EH (cell line): ENCODE measurements around the gene TUBA3D.
"Not testable (repeated sequence)": the region's sequence is repeated elsewhere in the genome, so short reads cannot be mapped to it uniquely, and the experiment has no call there.

Source experiments
- DNase-seq: peaks from one replicate; pipeline ENCODE4 v3.0.0-alpha.2; 2015; ENCODE audit warnings: low read depth

TUBA3D gene

GRCh38 chr2:131483981-131484820, 8.3 kb downstream of the TUBA3D start:
- DNase-seq, result not testable (repeated sequence)

DNA sequence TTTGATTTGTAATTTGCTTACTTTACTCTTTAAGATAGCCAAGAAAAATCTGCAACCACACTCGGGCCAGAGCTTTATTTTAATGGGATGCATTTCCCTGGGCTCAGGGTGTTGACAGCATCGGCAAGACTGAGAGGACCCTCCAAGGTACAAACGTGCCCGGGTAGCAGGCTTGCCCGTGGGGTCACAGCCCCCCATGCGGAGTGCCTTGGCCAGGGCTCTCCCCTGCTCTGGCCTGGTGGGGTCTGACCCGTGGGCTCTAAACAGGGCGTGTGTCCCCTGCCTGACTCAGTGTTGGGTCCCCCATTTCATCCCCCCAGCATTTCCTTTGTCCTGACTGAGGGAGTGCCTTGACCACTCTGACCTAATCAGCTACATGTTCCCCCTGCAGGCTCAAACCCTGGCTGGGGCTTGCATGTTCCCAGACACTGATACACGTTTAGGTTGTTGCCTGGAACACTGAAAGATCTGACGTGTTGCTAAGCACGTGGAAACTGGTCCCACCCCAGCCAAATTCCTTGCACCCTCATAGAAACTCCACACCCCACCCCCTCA, 9.1 kb downstream of the TUBA3D start:
- not testable (repeated sequence) for DNase-seq

DNA sequence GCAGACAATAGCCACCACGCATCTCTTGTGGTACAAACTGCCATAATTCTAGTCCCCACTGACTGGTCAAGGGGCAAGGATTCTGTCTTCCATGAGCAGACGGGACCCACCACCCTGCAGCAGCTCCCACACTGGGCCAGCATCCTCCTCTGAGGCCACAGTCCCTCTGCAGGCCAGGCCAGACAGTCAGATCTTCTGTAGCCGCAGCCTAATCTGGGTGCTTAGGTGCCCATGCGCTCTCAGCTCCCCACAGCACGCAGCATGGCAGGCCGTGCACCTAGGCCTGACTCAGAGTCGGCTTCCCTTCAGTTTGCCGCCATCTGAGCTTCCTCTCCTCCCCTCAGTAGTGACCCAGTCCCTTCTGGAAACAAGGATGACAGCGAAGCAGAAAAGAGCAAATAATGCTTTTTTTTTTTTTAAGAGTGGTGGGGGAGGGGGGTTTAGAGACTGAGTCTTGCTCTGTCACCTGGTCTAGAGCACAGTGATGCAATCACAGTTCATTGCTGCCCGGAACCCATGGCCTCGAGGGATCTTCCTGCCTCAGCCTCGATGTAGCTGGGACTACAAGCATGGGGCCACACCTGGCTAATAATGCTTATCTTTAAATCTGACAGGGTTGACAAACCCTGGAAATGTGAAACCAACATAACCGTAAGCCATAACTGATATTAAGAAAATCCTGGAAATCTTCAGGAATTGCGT, 10.4 kb downstream of the TUBA3D start:
- not testable (repeated sequence) for DNase-seq

DNA sequence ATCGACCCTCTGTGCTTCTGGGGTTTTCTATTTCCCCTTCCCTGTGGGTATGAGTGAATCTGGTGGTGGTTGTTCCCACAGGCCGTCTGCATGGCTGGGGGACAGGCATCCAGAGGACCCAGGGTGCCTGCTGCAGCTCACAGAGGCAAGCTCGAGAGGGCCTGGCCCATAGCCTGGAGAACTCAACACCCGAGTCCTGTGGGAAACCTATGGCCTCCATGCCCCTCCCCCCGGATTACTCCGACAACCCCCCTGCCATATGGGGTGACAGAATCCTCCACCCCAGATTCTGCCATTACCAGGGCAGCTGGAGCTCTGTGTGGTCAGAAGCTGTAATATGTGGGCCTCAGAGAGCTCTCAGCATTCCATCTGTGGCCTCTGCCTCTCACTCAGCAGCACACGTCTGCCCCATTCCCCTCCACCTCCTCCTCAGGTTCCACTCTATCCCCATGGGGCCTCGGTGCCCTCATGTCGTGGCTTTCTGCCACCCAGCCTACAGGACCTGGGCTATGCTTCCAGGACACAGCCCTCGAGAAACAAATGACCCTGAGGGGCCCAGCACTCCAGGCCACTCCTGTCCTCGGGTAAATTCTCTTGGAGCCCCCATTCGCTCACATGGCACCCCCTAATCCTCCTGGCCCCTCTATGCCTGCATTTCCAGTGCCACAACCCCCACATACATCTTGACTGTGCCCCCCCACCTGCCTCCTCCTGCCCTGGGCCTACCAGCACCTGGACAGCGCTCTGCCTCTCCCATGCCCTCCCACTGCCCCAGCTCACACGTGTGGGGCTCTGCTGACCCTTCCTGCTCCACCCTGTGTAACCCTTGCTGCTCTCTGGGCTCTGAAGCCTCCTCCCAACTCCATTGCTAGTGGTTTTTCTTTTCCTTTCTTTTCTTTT, 12.6 kb downstream of the TUBA3D start:
- DNase-seq, result no peak

DNA sequence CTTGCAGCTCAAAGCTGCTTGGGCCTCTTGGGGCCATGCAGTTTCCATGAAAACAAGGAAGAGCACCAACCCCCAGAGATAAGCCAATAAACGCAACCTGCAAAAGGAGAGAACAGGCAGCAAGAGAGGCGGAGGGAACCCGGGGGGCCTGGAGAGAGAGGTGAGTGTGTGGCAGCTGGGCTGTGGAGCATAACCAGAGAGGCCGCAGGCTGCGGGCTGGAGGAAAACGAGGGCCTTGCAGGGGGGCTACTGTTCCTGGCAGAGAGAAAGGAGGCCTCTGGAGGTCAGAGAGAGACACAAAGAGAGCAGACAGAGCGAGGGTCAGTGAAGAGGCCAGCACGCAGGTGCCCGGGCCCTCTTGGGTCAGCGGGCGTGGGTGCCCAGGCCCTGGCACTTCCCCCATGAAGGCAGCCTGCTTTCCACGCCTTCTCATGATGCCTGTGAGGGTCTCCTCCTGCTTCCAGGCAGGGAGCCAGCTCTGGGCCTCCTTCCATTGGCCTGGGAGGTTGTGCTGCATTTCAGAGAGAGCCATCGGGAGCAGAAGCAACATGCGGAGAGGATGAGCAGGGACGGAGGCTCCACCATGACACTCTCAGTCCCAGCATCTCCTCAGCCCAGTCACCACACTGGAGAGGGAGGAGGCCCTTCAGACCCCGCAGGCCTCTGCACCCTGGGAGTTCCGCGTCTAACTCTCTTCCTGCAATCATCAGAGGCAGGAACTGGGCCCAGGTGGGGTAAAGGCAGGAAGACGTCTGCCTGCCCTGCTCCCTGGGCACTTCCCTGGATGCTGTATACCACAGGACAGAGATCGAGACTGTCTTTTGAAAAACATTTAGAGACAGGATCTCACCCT, 14.9 kb downstream of the TUBA3D start:
- DNase-seq, result peak; percentile 23

GRCh38 chr2:131491469-131491836, 15.5 kb downstream of the TUBA3D start:
- DNase-seq, result peak; percentile 12

DNA sequence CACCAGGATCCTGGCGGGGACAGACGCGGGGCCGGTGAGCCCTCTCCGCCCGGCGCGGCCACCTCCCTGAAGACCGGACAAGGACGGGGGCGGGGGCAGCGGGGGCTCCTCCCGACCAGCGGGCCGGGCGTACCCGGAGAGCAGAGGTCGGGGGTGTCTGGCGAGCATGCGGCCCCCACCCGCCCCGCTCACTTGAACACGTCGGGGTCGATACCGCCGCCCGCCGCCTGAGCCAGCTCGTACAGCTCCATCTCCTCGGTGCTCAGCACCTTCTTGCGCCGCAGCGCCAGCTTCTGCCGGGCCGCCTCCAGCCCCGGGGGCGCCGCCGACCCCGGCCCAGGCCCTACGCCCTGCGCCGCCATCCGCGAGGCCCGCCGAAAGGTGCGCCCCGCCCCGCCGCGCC, 16.1 kb downstream of the TUBA3D start, which contains the start of gene MZT2A:
Gene MZT2A, minus strand, starts transcription at position 383 of the 403 bp plus-strand sequence. Its CDS starts 21 bp downstream, at position 362.
- not testable (repeated sequence) for DNase-seq

DNA sequence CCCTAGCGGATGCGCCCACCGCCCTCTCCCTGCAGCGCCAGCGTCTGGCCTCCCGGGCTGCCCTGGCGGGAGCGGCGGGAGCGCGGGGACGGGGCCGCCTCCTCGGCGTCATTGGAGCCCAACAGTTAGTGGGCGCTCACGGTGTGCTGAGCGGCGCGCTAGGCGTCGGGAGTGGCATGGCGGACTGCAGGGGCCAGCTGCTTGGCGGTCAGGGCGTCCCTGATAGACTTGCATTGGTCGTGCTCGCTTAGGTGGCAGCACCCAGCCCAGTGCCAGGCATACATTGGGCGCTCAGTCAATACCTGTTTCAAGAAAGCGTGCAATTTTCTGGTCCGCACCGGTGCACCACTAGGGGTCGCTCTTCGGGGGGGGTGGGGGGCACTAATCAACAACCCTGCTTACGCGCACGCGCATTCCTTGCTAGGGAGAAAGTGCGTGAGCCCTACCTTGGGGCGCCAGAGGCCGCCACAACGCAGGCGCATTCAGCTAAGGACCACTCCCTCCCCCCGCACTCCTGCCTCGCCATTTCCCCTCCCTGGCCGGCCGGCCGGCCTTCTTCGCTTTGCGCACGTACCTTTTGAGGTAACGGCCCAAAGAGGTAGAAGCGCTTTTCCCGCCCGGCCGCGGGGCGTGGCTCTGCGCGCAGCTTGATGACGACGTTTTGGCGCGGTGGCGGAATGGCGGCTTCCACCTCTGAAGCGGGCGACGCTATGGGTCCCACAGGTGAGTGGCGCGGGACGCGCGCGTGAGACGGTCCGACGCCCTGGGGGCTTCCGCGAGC, 16.7 kb downstream of the TUBA3D start:
- peak; percentile 94 for DNase-seq

DNA sequence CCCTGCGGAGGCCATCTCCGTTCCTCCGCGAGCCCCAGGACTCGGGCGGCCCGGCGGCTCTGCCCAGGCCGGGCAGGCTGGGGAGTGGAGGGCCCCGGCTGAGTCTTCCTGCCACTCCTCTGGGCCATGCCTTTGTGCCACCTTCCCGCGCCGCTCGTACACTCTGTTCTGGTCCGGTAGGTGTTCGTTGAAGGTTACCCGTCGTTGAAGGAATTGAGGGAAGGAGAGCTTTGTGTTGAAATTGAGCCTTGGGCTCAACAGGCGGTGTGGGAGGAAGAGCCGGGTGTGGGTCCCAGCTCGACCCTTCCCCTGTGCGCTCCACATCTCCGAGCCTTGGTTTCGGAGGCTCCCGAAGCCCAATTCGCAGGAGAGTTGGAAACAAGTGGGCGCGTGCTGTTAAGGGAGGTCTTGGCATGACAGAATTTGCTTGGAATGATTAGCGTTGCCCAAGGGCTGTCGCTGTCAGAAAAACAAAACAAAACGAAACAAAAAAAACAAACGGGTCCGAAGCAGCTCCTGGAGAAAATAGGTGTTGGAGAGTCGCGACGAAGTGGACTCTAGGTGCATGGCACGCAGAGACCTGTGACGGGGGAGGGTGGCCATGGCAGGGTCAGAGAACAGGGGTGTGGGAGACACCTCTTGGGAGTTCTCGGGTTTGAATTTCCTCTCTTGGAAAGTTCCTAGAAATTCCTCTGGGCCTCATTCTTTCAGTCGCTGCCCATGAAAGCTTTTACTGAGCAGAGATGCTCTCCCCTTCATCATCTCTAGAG, 17.5 kb downstream of the TUBA3D start:
- peak; percentile 23 for DNase-seq

- DNase-seq, result not testable (repeated sequence)
Observed at GRCh38 chr2:131495506-131495905, 19.6 kb downstream of the TUBA3D start.

DNA sequence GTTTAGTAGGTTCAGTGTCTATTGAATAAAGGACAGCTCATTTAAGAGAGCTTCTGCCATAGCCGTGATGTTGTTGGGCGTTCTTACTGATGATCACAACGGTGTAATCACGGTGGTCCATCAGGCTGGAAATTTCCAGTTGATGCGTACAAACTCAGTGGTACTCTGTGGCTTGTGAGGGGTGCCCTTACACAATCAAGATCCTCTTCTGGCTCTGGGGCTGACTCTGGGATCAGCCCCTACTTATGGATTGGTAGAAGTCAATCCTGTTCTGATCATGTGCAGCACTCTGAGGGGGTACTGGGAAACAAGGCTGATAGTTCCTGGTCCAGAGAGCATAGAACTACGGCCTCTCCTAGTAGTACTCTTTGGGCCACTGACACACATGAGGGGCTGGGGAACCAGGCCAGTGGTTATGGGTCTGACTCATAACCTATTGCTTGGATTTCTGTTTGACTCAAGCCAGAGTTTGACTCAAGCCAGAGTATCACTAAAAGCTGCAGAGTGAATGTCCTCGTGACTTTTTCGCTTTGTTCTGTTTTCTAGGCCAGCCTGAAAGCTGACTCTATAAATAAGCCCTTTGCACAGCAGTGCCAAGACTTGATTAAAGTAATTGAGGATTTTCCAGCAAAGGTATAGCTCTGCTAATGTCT, 22.5 kb downstream of the TUBA3D start:
- peak; percentile 39 for DNase-seq

DNA sequence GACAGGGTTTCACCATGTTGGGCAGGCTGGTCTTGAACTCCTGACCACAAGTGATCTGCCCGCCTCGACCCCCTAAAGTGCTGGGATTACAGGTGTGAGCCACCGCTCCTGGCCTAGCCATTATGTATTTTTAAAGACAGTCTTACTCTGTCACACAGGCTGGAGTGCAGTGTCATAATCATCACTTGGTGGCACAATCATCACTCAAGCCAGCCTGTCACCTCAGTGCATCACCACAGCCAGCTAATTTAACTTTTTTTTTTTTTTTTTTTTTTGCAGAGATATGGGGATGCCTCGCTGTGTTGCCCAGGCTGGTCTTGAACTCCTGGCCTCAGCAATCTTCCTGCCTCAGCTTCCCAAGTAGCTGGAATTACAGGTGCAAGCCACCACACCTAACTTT, 27.7 kb downstream of the TUBA3D start:
- DNase-seq, result not testable (repeated sequence)

- DNase-seq, result not testable (repeated sequence)
Observed at GRCh38 chr2:131504082-131504750, 28.3 kb downstream of the TUBA3D start.

GRCh38 chr2:131509615-131510014, 33.7 kb downstream of the TUBA3D start:
- no peak for DNase-seq

DNA sequence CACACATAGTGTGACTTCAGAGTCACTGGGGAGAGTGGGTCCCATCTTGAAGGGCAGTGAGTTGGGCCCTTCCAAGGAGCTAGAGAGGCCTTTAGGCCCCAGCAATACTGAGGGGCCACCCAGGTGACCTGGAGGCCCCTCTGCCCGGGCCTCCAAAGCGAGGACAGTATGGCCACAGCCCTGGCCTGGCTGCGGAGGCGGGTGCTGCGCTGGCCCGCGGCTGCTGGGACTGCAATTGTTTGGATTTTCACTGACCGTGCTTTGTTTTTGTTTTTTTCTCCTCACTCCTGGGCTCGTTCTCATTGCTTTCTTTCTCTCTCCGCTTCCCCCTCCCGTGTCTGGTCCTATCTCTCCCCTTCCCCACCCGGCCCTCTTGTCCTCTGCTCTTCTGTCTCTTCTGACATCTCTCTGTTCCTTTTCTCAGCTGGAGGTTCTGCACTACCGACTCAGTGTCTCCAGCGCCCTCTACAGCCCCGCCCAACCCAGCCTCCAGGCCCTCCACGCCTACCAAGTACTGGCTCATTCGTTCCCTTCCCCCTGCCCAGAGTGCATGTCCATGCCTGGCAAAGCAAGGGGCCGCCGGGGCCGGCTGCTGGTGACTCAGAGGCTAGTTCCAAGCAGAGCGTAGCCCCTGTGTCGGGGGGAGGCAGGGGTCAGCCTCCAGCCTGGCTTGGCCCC, 35.5 kb downstream of the TUBA3D start:
- not testable (repeated sequence) for DNase-seq

DNA sequence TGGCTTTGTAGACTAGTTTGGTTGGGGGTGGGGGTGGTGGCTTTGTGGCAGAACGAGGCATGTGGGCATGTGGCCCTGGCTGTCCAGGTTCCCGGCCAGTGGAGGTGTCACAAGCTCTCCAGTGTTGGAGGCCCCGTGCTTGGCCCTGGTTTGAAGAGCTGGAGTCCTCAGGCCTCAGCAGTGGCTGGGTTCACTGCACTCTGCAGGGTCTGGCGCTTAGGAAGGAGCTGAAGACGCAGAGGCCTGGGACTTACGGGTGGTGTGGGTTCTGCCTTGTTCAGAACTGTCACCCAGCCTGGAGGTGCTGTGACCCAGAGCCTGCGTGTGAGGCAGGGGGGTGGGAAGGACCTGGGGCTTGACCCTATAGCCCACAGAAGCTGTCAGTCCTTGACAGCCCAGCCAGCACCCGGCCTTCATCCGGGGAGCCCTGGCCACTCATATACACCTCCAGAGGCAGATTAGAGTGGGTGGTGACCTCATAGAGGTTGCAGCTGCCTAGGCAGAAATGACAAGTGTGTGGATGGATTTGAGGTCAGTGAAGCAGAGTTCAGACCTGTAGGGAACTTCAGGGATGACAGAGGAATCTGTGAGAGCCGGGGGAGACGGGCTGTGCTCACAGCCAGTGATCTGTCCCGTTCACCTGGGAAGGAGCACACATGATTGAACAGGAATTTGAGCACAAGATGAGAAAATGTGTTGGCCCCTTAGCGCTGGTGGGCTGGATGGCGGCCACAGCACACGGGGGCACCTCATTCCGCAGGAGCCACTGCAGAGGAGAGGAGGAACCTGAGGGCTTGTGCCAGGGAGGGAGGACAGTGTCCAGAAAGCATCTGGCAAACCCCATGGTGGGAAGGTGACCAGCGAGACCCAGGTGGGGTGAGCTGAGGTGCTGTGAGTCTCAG, 36.3 kb downstream of the TUBA3D start:
- DNase-seq, result not testable (repeated sequence)
